ENCODE data around the gene MLC1.
"Not testable (repeated sequence)": the region's sequence is repeated elsewhere in the genome, so short reads cannot be mapped to it uniquely, and the experiment has no call there.

Gene MLC1

GRCh38 chr22:50105208-50106100, 20.2 kb upstream of the MLC1 start:
- no peak overlapping the region for H3K4me3 ChIP-seq (ENCODE audit: low read depth, low read length)
- DNase-seq (ENCODE audit: low read depth), result no peak

GRCh38 chr22:50104141-50104544, 18.9 kb upstream of the MLC1 start:
- H3K4me3 ChIP-seq (ENCODE audit: low read depth, low read length), result no peak overlapping the region
- no peak for DNase-seq (ENCODE audit: low read depth)

- DNase-seq (ENCODE audit: low read depth), result no peak
- no peak overlapping the region for H3K4me3 ChIP-seq (ENCODE audit: low read depth, low read length)
These were observed 17.7 kb upstream of the MLC1 start for GRCh38 chr22:50102946-50103345.

GRCh38 chr22:50101870-50102565, 16.8 kb upstream of the MLC1 start:
- H3K4me3 ChIP-seq (ENCODE audit: low read depth, low read length), result no peak overlapping the region
- DNase-seq (ENCODE audit: low read depth), result no peak

GRCh38 chr22:50098052-50098451, 12.8 kb upstream of the MLC1 start:
- no peak overlapping the region for H3K4me3 ChIP-seq (ENCODE audit: low read depth, low read length)
- DNase-seq (ENCODE audit: low read depth), result no peak

GRCh38 chr22:50092342-50092741, 7.1 kb upstream of the MLC1 start:
- no peak for DNase-seq (ENCODE audit: low read depth)

GRCh38 chr22:50091092-50091768, 6.0 kb upstream of the MLC1 start:
- no peak for DNase-seq (ENCODE audit: low read depth)
- H3K4me3 ChIP-seq (ENCODE audit: low read depth, low read length), result no peak overlapping the region

More at GRCh38 chr22:50092342-50092741, 7.1 kb upstream of the MLC1 start:
- no peak overlapping the region for H3K4me3 ChIP-seq (ENCODE audit: low read depth, low read length)

- DNase-seq (ENCODE audit: low read depth), result no peak
- H3K4me3 ChIP-seq (ENCODE audit: low read depth, low read length), result no peak overlapping the region
These were observed 5.1 kb upstream of the MLC1 start for GRCh38 chr22:50090412-50090714.

- no peak for DNase-seq (ENCODE audit: low read depth)
- no peak within 1 kb of the TSS for H3K4me3 ChIP-seq (ENCODE audit: low read depth, low read length)
These were observed 4.6 kb upstream of the MLC1 start, which contains the start of gene MOV10L1 for GRCh38 chr22:50089682-50090411. MOV10L1 (plus strand) TSS chr22:50090006; CDS start chr22:50090089, 83 bp downstream.

GRCh38 chr22:50089231-50089630, 4.0 kb upstream of the MLC1 start:
- no peak overlapping the region for H3K4me3 ChIP-seq (ENCODE audit: low read depth, low read length)
- DNase-seq (ENCODE audit: low read depth), result no peak

- no peak overlapping the region for H3K4me3 ChIP-seq (ENCODE audit: low read depth, low read length)
- no peak for DNase-seq (ENCODE audit: low read depth)
These were observed 2.9 kb upstream of the MLC1 start for GRCh38 chr22:50088096-50088495.

GRCh38 chr22:50087646-50088045, 2.4 kb upstream of the MLC1 start:
- no peak overlapping the region for H3K4me3 ChIP-seq (ENCODE audit: low read depth, low read length)
- DNase-seq (ENCODE audit: low read depth), result no peak

- not testable (repeated sequence) for H3K4me3 ChIP-seq (ENCODE audit: low read depth, low read length); DNase-seq (ENCODE audit: low read depth)
These were observed 1.7 kb upstream of the MLC1 start for GRCh38 chr22:50086975-50087374.

GRCh38 chr22:50086526-50086925, 1.3 kb upstream of the MLC1 start:
- no peak for DNase-seq (ENCODE audit: low read depth)
- no peak overlapping the region for H3K4me3 ChIP-seq (ENCODE audit: low read depth, low read length)

GRCh38 chr22:50084614-50085021, 608 bp downstream of the MLC1 start:
- DNase-seq (ENCODE audit: low read depth), result no peak

GRCh38 chr22:50084080-50084477, 1.1 kb downstream of the MLC1 start:
- H3K4me3 ChIP-seq (ENCODE audit: low read depth, low read length), result no peak overlapping the region
- DNase-seq (ENCODE audit: low read depth), result no peak

More at GRCh38 chr22:50084614-50085021, 608 bp downstream of the MLC1 start:
- H3K4me3 ChIP-seq (ENCODE audit: low read depth, low read length), result no peak overlapping the region

GRCh38 chr22:50083462-50084079, 1.7 kb downstream of the MLC1 start:
- no peak overlapping the region for H3K4me3 ChIP-seq (ENCODE audit: low read depth, low read length)
- no peak for DNase-seq (ENCODE audit: low read depth)

- H3K4me3 ChIP-seq (ENCODE audit: low read depth, low read length), result no peak overlapping the region
- DNase-seq (ENCODE audit: low read depth), result no peak
These were observed 2.2 kb downstream of the MLC1 start for GRCh38 chr22:50082961-50083461.

GRCh38 chr22:50082197-50082715, 3.0 kb downstream of the MLC1 start:
- DNase-seq (ENCODE audit: low read depth), result no peak
- H3K4me3 ChIP-seq (ENCODE audit: low read depth, low read length), result no peak overlapping the region
